Stimulated activated CD8-positive, alpha-beta memory T cell treated with anti-CD3 and anti-CD28 coated beads, Interleukin-15, amount 100 ng/mL, for 24 hours (primary cell): Measurements from ENCODE around the gene DHRS3.
"Not testable (repeated sequence)": the region's sequence is repeated elsewhere in the genome, so short reads cannot be mapped to it uniquely, and the experiment has no call there.

Source experiments
- DNase-seq: peaks from one replicate; pipeline ENCODE4 v3.0.0-alpha.2; 2020; ENCODE audit warnings: low read depth

The DHRS3 gene

DNA sequence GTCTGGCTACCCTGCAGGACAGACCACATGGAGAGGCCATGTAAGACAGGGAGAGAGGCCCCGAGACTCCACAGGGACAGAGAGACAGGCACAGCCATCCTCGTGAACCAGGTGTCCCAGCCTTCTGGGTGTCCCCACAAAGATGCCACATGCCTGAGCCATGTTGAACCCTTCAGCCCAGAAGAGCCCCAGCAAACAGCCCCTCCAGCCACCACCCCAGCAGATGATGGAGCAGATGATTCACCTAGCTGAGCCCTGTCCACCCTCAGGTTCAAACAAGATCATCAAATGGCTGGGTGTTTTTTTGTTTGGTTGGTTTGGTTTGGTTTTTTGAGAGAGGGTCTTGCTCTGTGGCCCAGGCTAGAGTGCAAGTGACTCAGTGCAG lies 78.7 kb downstream of the DHRS3 start:
- no peak for DNase-seq

DNA sequence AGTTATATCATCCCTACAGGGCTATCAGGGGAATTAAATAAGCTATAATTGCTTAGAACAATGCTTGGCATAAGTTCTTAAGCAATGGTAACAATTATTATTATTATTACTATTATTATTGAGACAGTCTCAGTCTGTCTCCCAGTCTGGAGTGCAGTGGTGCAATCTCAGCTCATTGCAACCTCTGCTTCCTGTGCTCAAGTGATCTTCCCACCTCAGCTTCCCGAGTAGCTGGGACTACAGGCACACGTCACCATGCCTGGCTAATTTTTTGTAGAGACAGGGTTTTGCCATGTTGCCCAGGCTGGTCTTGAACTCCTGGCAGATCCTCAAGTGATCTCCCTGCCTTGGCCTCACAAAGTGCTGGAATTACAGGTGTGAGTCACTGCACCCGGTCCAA lies 79.5 kb downstream of the DHRS3 start:
- not testable (repeated sequence) for DNase-seq

DNA sequence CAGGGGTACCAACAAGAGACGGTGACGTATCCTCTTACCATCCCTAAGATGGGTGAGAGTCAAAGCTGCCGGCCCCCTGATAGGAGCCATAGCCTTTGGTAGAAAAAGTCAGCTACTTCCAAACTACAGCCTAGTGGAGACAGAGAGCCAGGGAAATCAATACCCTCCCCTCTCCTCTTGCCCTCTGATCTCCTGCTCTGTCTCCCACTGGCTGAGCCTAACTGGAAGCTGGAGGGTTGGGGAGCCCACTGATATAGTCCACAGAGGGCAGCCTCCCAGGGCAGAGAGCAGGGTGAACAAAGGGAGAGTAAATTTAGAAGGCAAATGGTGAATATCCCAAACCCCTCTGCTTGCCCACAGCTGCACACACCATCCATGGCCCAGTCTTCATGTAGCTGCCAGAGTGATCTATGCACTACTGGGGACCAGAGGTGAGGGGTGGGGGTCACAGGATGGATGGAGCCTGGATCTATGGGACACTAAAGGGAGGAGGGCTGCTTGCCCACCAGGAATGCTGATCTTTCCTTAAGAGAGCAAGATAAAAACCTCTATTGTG lies 80.0 kb downstream of the DHRS3 start:
- DNase-seq: no peak

DNA sequence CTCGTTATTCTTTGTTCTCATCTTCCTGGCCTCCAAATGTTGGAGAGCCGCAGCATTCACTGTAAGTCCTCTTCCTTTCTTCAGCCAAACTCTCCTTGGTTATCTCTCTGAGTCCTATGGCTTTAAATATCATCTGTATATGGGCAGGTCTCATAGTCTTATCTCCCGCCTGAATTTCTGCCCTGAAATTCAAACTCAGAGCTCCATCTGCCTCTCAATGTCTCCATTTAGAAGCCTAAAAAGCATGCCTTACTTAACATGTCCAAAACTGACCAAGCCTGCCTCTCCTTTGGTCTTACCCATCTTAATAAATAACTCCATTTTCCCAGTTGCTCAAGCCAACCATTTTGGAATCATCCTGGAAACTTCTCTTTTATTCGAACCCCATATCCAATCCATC lies 80.7 kb downstream of the DHRS3 start:
- no peak for DNase-seq

DNA sequence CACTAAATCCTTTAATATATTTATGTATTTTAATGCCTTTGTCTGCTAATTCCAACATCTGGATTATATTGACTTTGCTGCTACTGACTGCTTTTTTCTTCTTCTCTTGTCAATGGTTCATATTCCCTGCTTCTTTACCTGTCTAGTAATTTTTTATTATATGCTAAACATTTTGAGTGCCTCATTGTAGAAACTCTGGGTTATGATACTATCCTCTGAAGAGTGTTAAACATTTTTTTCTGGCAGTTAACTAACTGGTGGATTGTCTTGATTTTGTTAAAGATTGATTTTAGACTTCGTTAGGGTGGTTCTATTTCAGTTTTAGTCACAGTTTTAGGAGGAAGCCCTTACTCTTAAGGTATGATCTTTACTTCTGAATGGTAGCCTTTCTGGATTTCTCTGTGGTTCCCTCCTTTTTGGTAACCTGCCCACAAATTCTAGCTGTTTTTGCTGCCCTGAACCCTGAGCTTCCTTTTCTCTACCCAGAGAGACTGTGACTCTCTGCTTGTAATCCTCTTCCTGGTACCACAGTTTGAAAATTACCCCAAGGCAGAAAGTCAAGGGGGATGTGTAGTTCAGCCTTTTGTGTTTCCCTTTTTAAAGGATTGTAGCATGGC lies 81.9 kb downstream of the DHRS3 start:
- no peak for DNase-seq

DNA sequence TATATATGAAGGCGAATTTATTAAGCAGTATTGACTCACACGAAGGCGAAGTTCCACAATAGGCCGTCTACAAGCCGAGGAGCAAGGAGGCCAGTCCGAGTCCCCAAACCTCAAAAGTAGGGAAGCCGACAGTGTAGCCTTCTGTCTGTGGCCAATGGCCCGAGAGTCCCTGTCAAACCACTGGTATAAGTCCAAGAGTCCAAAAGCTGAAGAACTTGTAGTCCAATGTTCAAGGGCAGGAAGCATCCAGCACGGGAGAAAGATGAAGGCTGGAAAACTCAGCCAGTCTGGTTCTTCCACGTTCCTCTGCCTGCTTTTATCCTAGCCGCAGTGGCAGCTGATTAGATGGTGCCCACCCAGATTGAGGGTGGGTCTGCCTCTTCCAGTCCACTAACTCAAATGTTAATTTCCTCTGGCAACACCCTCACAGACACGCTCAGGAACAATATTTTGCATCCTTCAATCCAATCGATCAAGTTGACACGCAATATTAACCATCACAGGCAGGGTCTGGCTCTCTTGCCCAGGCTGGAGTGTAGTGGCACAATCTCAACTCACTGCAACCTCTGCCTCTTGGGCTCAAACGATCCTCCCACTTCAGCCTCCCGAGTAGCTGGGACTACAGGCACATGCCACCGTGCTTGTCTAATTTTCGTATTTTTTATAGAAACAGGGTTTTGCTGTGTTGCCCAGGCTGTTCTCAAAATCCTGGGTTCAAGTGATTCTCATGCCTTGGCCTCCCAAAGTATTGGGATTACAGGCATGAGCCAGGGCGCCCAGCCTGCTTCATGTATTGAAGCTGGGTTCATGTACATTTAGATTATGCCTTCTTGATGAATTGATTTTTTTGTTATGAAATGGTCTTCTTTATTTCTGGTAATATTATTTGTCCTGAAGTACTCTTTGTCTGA lies 85.3 kb downstream of the DHRS3 start:
- DNase-seq: no peak

DNA sequence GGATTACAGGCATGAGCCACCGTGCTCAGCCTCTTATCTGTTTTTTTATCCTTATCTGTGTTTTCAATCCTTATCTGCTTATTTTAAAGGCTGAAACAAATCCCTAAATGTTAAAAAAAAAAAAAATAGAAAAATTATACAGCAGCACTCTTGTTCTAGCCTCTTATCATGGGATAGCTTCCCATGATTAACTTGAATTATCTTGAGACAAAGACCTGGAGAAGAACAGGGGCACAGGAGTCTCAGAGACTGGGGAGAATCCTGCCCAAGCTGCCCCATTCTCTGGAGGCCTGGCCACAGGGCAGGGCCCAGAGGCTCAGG lies 86.9 kb downstream of the DHRS3 start:
- DNase-seq: no peak

DNA sequence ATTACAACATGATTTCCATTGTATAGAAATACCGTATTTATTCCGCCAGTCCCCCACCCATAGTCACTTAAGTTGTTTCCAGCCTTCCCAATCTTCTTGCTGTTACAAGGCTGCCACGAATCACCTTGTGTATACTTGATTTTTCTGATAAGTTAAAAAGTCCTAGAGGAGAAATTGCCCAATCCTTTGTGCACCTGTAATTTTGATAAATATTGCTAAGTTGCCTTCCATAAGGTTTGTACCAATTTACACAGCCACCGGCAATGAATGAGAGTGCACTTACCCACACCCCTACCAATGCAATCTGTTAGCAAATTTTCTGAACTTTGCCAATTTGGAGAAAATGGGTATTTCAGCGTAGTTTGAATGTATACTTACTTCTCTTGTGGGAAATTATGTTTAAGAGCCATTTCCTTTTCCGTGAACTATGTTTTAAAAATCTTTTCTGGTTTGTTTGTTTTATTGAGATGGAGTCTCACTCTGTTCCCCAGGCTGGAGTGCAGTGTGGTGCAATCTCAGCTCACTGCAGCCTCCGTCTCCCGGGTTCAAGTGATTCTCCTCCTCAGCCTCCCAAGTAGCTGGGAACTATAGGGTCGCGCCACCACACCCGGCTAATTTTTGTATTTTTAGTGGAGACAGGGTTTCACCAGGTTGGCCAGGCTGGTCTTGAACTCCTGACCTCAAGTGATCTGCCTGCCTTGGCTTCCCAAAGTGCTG lies 87.4 kb downstream of the DHRS3 start:
- DNase-seq: no peak

DNA sequence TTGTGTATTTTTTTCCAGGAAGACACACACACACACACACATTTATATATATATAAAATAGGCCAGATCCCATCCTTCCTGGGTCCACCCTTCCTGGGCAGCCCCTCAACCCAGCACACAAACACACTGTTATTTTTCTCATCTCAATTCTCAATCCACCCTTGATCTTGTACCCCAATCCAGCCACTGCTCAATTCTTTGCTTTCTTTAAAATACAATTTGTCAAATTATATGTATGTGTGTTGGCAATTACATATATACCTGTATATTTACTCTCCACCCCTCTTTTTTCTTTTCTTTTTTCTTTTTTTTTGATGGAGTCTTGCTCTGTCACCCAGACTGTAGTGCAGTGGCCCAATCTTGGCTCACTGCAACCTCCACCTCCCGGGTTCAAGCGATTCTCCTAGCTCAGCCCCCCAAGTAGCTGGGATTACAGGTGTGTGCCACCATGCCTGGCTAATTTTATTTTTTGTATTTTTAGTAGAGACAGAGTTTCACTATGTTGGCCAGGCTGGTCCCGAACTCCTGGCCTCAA lies 88.3 kb downstream of the DHRS3 start:
- no peak for DNase-seq

DNA sequence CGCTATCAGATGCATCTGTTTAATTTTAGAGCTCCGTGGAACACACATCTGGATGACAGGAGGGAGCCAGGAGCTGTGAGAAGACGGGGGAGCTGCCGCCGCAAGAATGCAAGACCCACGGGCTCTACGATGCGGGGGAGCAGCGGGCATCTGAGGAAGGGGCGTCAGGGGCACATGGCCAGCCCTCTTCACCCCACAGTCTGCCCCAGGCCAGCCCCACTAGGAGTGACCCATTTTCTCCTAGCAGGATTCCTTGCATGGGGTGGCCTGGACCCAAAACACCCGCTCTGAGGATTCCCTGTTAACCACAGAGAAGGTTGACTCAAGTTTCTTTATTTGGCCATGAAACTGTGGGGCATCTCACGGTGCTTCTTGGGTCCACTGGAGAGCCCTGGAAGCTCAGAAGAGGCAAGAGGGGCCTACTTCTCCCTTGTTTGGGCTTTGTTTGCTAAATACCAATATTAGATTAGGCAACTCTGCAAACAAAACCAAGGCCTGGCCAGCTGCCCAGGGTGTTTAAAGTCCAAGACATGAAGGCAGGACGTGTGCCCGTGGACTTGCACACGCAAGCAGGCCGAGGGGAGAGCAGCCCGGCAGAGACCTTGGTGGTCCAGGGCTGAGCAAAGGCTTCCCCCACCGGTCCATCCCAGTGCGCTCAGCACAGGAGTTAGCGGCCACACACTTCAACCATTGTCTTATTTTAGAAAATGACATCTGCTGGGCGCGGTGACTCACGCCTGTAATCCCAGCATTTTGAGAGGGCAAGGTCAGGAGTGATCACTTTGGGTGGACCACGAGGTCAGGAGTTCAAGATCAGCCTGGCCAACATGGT lies 89.8 kb downstream of the DHRS3 start:
- no peak for DNase-seq

DNA sequence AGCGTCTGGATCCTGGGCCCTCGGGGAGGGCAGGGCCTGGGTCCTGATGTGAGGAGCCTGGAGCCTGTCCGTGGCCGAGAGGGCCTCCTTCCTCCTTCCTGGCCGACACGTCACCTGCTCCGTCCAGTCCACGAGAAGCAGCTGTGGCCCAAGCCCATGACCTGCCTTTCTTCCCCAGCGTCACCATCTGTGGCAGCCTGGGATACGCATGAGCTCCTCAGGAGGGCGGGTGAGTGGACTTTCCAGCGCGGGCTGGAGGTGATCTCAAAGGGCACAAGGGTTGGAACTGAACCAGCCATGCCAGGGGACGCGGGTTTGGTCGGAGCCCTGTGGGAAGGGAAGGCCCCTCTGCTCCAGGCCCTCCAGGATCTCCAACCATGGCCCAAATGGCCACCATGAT lies 90.4 kb downstream of the DHRS3 start:
- no peak for DNase-seq

DNA sequence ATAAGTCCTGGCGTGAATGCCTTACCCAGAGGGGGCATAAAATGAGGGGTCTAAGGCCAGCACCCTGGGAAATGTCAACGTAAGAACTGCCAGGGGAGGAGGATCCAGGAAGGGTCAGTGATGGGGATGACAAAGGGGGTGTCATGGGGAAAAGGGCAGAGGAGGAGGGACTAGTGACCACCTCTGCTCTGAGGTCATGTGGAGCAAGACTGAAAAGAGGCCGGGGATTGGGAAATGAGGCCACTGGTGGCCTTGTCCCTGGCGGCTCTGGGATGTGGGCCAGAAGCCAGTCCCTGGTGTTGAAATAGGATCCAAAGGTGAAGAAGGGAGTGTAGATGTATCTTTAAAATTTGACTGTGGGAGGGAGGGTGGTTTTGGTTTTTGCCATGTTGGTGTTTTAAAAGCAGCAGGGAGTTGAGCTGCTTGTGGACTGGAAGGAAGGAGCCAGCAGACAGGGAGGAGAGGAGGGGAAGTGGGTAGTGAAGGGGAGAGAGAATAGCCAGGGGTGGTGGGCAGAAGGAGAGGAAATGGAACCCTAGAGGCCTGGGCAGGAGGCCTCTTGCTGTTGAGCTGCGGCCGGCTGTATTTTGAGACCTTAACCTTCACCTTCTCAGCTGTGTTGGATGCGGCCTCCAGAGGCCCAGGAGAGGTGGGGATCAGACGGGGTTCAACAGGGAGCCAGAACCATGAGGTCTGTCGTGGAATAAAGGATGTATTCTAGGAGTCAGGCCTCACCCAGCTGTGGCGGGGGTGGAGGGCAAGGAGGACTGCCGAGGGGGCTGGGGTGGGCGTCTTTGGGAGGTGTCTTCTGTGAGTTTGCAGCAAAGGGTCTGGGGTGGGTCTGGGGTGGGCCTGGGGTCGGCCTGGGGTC lies 92.5 kb downstream of the DHRS3 start:
- DNase-seq: no peak

DNA sequence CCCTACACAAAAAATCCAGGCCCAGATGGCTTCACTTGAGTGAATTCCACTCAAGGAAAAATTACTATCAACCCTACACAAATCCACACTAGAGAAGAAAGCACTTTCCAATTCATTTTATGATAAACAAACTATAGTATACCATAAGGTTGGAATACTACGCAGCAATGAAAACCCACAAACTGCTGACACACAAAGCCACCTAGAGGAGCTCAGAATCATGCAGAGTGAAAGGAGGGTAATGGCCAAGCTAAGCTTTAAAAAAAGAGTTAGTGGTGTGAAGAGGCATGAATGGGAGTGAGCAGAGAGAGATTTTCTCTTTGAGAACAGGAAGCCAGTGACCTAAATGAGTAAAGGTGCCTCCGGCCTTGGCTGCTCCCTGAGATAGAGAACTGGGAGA lies 93.7 kb downstream of the DHRS3 start:
- DNase-seq: no peak

DNA sequence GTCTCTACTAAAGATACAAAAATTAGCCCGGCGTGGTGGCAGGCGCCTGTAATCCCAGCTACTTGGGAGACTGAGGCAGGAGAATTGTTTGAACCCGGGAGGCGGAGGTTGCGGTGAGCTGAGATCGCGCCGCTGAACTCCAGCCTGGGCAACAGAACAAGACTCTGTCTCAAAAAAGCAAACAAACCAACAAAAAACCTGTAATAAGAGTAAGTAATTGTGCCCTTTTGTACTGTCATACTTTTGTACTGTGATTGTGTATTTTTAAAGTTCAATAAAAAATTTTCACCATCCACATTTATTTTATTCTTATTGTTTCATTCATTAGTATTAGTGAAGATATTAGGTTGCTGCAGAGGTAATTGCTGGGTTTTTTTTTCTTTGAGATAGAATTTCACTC lies 95.2 kb downstream of the DHRS3 start:
- not testable (repeated sequence) for DNase-seq

DNA sequence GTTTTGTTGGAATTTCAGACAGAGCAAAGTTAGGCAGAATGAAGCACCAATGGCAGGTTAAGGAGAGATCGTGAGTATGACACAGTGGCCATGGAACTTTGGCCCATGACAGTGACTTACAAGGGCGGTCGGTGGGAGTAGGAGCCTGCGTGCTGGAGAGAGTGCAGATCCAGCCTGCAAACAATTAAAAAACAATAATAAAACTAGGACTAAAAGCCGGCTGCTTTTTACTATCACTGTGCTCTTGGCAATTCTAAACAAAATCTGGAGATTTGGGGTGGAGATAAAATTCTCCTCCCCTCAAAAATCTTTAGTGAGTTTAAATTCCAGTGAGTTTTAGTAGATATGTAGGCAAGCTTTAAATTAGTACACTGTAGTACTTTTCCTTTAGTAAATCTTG lies 96.9 kb downstream of the DHRS3 start:
- no peak for DNase-seq

DNA sequence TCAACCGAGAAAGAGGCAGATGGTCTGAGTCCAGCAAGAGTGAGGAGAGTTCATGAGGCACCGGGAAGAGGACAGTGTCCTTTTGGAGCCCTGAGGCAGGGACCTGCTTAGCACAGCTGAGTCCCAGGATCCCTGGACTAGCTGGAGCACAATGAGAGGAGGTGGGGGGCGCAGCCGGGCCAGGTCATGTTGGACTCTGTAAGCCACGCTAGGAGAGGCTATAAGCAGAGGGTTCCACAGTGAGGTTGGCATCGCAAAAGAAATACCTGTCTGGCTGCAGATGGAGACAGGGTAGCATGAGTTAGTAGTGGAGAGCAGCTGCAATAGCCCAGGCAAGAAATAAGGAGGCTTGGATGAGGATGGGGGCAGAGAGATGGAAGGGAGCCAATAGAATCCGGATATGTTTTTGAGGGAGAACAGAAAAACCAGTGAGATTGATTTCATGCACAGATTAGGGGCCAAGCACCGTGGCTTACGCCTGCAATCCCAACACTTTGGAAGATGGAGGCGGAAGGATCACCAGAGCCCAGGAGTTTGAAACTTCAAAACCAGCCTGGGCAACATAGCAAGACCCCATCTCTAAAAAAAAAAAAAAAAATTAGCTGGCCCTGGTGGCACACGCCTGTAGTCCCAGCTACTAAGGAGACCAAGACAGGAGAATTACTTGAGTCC lies 98.2 kb downstream of the DHRS3 start:
- DNase-seq: no peak

DNA sequence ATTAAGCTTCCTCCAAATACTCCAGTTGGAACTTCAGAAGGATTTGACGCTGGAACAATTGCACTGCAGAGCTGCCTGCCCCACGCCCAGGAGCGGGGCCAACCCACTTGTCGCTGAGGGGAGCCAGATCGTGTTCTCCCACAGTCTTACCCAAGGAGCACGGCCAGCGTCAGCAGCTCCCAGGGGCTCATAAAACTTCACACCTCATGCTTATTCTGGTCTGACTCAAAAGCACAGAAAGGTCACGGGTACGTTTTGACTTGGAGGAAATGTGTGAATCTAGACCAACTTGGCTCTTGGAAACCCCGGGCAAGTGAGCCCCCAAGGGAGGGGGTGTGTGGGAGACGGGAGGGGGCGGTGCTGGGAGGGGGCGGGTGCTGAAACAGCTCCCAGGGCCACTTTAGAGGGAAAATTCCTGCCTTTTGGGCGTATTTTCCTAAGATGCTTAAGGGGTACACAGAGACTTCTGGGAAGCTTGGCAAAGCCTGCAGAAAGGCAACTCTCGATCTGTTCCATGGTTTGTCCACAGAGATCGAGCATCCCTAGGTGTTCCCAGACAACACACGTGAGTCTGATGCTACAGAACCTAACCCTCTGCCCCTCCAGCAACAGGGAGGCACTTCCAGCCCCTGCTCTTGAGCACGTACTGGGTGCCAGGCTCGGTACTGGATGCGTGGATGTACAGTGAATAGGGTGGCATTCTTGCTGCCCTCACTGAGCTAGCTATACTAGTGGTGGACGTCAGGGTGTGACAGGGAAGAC lies 98.9 kb downstream of the DHRS3 start:
- no peak for DNase-seq
